Measurements from ENCODE around the gene GPR18.

Gene GPR18

GRCh38 chr13:99246100-99246499 lies 12.1 kb downstream of the GPR18 start:
- Histone ChIP-seq H3K27me3 (replicated peaks; ENCODE audit: insufficient read depth, low read length) (no peaks in the 10 kb centered on the region), H3K9me3 (replicated peaks; ENCODE audit: insufficient read depth, low read length) (no peaks in the 10 kb centered on the region)

DNA sequence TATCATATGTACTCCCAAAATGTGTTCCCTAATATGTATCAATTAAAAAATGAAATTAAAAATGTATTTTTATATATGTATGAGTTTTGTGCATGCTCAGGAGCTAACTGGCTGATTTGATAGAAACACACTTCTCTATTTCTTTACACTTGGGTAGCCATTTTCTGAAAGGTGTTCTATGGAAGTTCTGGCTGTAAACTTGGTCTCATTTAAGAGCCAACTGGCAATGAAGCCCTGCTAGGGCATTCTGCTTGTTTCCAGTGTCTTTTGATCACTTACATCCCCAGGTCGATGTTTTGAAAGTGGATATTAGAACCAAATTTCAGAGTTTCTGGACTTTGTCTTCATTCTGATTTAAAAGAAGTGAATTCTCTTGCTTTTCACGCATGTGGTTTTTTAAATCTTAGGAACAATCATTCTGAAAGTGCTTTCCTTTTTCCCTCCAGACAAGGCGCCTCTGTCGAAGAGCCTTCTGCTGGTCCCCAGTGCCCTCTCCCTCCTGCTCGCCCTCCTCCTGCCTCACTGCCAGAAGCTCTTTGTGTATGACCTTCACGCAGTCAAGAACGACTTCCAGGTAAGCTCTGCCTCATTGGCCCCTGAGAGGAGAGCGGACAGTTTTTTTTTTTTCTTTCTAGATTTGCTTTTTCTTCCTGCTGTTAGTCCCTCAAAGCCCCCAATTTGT lies 20.1 kb downstream of the GPR18 start:
- Histone ChIP-seq H3K36me3 (replicated peaks; ENCODE audit: insufficient read depth, low read length) (no peaks in the 10 kb centered on the region), H3K79me2 (ENCODE audit: low read length) (no peaks in the 10 kb centered on the region), H3F3A (ENCODE audit: insufficient read depth, low read length) (no peaks in the 10 kb centered on the region), H3K4me2 (ENCODE audit: low read depth, low read length) (no peak overlapping the region), H3K27me3 (replicated peaks; ENCODE audit: insufficient read depth, low read length) (no peaks in the 10 kb centered on the region), H3K27ac (ENCODE audit: low read length) (no peak overlapping the region), H4K20me1 (ENCODE audit: insufficient read depth, low read length) (no peaks in the 10 kb centered on the region), H3K9me3 (replicated peaks; ENCODE audit: insufficient read depth, low read length) (no peaks in the 10 kb centered on the region), H3K9ac (ENCODE audit: low read length) (no peak overlapping the region), H3K4me3 (ENCODE audit: low read length) (no peak overlapping the region), H3K4me1 (ENCODE audit: low read length) (no peaks in the 10 kb centered on the region), H3K9me2 (replicated peaks; ENCODE audit: insufficient read depth, low read length) (no peaks in the 10 kb centered on the region), H2AFZ (ENCODE audit: low read length) (no peak overlapping the region)
- no peak for DNase-seq
- no peak for TF ChIP-seq EZH2phosphoT487 (IDR thresholded peaks at IDR 0.05; ENCODE audit: low read length)
- no peak for TF ChIP-seq EZH2 (optimal IDR thresholded peaks at IDR 0.05; ENCODE audit: low read depth, low read length)
- TF ChIP-seq, protein P1, sequence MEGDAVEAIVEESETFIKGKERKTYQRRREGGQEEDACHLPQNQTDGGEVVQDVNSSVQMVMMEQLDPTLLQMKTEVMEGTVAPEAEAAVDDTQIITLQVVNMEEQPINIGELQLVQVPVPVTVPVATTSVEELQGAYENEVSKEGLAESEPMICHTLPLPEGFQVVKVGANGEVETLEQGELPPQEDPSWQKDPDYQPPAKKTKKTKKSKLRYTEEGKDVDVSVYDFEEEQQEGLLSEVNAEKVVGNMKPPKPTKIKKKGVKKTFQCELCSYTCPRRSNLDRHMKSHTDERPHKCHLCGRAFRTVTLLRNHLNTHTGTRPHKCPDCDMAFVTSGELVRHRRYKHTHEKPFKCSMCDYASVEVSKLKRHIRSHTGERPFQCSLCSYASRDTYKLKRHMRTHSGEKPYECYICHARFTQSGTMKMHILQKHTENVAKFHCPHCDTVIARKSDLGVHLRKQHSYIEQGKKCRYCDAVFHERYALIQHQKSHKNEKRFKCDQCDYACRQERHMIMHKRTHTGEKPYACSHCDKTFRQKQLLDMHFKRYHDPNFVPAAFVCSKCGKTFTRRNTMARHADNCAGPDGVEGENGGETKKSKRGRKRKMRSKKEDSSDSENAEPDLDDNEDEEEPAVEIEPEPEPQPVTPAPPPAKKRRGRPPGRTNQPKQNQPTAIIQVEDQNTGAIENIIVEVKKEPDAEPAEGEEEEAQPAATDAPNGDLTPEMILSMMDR (IDR thresholded peaks at IDR 0.05; ENCODE audit: low read length): no peak

More at GRCh38 chr13:99246100-99246499, 12.1 kb downstream of the GPR18 start:
- TF ChIP-seq EZH2 (optimal IDR thresholded peaks at IDR 0.05; ENCODE audit: low read depth, low read length) (no peak), EZH2phosphoT487 (IDR thresholded peaks at IDR 0.05; ENCODE audit: low read length) (no peak)
- TF ChIP-seq, protein P1 (IDR thresholded peaks at IDR 0.05; ENCODE audit: low read length): no peak
- no peak overlapping the region for H2AFZ ChIP-seq (ENCODE audit: low read length)
- H3K79me2 ChIP-seq (ENCODE audit: low read length): no peaks in the 10 kb centered on the region
- H3K9ac ChIP-seq (ENCODE audit: low read length): no peak overlapping the region
- no peak for DNase-seq
- H3K36me3 ChIP-seq (replicated peaks; ENCODE audit: insufficient read depth, low read length): no peaks in the 10 kb centered on the region
- H3K27ac ChIP-seq (ENCODE audit: low read length): no peak overlapping the region
- H3K4me3 ChIP-seq (ENCODE audit: low read length): no peak overlapping the region
- no peaks in the 10 kb centered on the region for H3K9me2 ChIP-seq (replicated peaks; ENCODE audit: insufficient read depth, low read length)
- no peaks in the 10 kb centered on the region for H4K20me1 ChIP-seq (ENCODE audit: insufficient read depth, low read length)
- no peaks in the 10 kb centered on the region for H3F3A ChIP-seq (ENCODE audit: insufficient read depth, low read length)
- no peaks in the 10 kb centered on the region for H3K4me1 ChIP-seq (ENCODE audit: low read length)
- H3K4me2 ChIP-seq (ENCODE audit: low read depth, low read length): no peak overlapping the region

DNA sequence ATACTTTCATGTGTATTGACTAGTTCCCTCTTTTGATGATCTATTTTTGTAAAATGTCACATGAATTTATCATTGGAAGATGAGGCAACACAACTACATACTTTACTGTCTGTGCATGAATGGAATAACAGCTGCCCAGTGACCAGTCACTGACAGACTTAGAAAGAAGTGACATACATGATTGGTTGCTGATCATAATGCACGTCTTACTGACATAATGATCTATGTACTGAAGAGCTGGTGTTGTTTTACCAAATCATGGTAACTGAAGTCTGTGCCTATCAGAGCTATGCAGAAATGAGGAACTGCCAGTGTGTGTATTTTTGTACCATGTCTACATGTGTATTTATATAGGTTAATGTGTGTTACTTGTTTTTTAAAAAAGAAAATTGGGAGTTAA lies 26.5 kb downstream of the GPR18 start:
- no peak overlapping the region for H3K27ac ChIP-seq (ENCODE audit: low read length)
- H3K4me1 ChIP-seq (ENCODE audit: low read length): peaks cover 22% of the 10 kb centered on the region
- no peak for DNase-seq
- H3K27me3 ChIP-seq (replicated peaks; ENCODE audit: insufficient read depth, low read length): 0 out of 2 replicates have a peak, but pooled peaks cover 3% of the 10 kb centered on the region
- H3K9me2 ChIP-seq (replicated peaks; ENCODE audit: insufficient read depth, low read length): no peaks in the 10 kb centered on the region
- H2AFZ ChIP-seq (ENCODE audit: low read length): no peak overlapping the region
- no peak for TF ChIP-seq EZH2 (optimal IDR thresholded peaks at IDR 0.05; ENCODE audit: low read depth, low read length)
- TF ChIP-seq, protein P1 (IDR thresholded peaks at IDR 0.05; ENCODE audit: low read length): no peak
- no peak for TF ChIP-seq EZH2phosphoT487 (IDR thresholded peaks at IDR 0.05; ENCODE audit: low read length)
- H3K79me2 ChIP-seq (ENCODE audit: low read length): peaks cover 29% of the 10 kb centered on the region
- no peaks in the 10 kb centered on the region for H4K20me1 ChIP-seq (ENCODE audit: insufficient read depth, low read length)
- no peak overlapping the region for H3K9ac ChIP-seq (ENCODE audit: low read length)
- no peak overlapping the region for H3K4me2 ChIP-seq (ENCODE audit: low read depth, low read length)
- H3K9me3 ChIP-seq (replicated peaks; ENCODE audit: insufficient read depth, low read length): no peaks in the 10 kb centered on the region
- H3K36me3 ChIP-seq (replicated peaks; ENCODE audit: insufficient read depth, low read length): no peaks in the 10 kb centered on the region
- H3K4me3 ChIP-seq (ENCODE audit: low read length): no peak overlapping the region
- H3F3A ChIP-seq (ENCODE audit: insufficient read depth, low read length): peaks cover 15% of the 10 kb centered on the region
